Fibroblast of gingiva (primary cell): ENCODE data around the gene LARP4.

Experiments used
- DNase-seq: peaks from one replicate; pipeline ENCODE4 v3.0.0-alpha.2; 2011; ENCODE audit warnings: low read depth

LARP4 gene

DNA sequence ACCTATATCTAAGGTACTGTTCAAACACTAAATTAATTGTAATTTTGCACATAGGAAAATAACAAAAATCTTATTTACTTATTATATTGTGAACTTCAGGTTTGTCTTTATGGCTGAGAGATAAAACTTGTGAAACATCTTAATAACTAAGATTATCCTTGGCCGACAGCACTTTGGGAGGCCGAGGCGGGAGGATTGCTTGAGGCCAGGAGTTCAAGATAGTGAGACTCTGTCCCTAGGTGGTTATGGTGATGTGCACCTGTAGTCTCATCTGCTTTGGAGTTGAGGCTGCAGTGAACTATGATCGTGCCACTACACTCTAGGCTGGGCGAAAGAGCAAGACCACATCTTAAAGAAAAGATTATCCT is 126.7 kb downstream of the LARP4 start:
- DNase-seq: no peak

- no peak for DNase-seq
Observed at GRCh38 chr12:50528800-50529199, 128.1 kb downstream of the LARP4 start.

DNA sequence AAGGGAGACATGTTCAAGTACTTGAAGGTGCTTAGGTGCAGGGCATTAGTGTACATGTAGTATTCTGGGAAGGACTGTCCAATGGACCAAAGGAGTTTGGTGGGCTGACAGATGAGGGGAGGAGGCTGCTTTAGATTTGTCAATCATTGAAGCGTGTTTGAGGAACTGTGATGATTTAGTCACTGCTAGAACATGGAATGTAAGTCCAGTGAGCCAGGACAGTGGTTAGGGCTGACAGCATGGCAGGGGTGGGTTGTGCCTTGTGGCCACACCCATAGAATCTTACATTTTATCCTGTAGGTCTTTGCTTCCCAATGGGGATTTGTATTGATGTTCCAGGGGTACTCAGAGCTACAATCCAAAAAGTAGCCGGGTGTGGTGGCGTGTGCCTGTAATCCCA is 128.7 kb downstream of the LARP4 start:
- no peak for DNase-seq
